GM21717 (cell line): Measurements from ENCODE around the gene FUT8.
A peak's percentile ranks its signal among the peaks of the same experiment; 100 is the strongest.
"Not testable (repeated sequence)": the region's sequence is repeated elsewhere in the genome, so short reads cannot be mapped to it uniquely, and the experiment has no call there.

ENCODE experiments used
- ATAC-seq: cut with Tn5 transposase; IDR thresholded peaks from one replicate; pipeline ENCODE4 v1.9.1; 2021; ENCODE audit warnings: mild to moderate bottlenecking, moderate library complexity; ENCODE audit not compliant: unreplicated experiment

The FUT8 gene

DNA sequence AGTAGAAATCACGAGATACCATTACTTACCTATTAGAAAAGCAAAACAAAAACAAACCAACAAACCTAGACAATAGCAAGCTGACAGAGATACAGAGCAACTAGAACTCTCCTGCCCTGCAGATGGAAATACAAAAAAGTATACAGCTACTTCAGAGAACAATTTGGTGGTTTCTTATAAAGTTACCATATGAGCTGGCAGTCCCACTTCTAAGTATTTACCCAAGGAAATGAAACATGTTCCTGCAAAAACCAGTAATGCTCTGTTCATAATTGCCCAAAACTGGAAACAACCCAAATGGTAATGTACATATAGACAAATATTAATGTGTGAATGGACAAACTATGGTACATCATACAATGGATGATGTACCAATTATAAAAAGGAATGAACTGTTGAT is 31.7 kb downstream of the FUT8 start:
- ATAC-seq, result no peak

- no peak for ATAC-seq
Measured at GRCh38 chr14:65446159-65446558, 33.6 kb downstream of the FUT8 start.

DNA sequence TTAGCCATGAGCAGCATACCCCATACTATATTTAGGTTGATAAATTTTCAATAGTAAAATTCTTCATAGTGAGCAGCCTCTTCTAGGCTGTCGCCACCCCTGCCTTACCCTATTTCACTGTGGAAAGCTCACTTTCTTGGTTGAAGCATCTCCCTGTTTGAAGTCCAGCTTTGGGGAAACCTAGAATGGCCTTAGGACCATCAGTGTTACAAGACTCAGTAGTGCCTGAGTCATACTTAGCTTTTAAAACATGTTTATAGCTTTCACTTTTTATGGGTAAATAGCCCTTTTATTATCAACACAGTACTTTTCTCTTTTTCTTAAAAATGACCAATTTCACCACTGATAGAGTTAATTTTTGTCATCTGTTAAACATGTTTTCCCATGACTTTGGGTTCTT is 37.1 kb downstream of the FUT8 start:
- no peak for ATAC-seq

GRCh38 chr14:65453807-65454480 is 41.4 kb downstream of the FUT8 start:
- ATAC-seq, result no peak

- ATAC-seq, result no peak
Measured at GRCh38 chr14:65456247-65456646, 43.7 kb downstream of the FUT8 start.

DNA sequence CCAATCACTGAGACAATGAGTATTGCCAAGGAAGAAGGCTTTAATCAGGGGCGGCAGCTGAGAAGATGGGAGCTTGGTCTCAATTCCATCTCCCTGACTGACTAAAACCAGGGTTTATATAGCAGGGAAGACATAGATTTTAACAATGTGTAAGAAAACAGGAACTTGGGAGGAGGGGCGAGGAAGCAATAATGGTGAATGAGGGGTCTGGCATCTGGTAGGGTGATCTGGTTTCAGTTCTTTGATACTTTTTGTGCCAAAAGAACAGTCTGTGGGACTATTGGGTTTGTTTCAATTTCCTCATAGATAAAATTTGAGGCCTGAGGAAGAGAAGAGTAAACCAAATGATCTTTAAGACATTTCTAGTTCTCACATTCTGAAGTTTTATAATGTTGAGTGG is 49.2 kb downstream of the FUT8 start:
- ATAC-seq, result peak; percentile 18

- peak; percentile 70 for ATAC-seq
Measured at GRCh38 chr14:65462411-65462810, 49.9 kb downstream of the FUT8 start.

GRCh38 chr14:65465584-65465983 is 53.1 kb downstream of the FUT8 start:
- no peak for ATAC-seq

DNA sequence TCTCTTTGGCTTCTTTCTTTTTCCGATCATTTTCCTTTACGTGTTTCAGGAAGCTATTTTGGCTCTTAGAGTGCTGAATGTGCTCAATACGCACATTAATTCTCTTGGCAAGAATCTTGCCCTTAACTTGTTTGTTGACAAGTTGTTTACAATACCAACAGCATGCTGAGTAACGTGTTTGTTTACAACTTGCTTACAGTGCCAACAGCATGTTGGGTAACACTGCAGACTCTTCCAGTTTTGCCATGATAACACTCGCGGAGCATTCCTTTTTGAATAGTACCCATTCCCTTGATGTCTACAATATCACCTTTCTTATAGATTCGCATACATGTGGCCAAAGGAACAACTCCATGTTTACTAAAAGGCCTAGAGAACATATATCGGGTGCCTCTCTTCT is 55.4 kb downstream of the FUT8 start:
- not testable (repeated sequence) for ATAC-seq

- no peak for ATAC-seq
Measured at GRCh38 chr14:65469903-65470302, 57.4 kb downstream of the FUT8 start.

- no peak for ATAC-seq
Measured at GRCh38 chr14:65470404-65470880, 57.9 kb downstream of the FUT8 start.

DNA sequence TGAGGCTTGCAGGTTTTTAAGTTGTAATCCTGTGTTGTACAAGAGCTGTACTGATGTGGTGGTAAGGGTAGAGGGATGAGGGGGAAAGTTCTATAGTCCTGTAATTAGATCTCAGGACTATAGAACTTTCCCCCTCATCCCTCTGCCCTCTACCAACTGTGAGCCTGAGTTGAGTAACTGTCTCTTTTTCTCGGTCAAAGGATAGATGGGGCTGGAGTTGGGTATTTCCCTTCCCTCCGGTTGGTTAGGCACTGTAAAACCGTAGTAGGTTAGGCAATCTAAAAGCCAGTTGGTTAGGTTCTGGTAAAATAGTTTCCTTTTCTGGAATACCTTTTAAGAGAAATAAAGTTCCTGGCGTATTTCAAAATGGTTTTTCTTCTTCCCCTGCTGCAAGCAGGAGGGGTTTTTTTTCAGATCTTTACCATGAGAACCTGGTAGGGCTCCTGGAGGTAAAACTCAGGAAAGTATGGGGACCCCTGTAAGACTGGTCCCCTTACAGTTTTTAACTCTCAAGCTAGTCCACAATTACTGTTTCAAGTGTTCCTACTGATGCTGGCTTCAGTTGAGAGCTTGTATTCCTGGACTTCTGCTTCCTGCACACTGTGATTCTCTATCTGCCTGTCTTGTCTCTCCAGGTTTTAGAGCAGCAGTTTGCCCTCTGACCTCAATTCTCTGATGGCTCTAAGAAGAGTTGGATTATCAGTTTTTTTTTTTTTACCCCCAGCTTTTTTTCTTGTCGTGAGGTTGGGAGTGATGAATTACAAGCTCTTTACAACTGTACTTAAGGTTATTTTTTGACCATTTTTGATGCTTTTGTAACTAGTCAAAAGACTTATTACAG is 58.7 kb downstream of the FUT8 start:
- peak; percentile 79 for ATAC-seq

GRCh38 chr14:65472189-65472588 is 59.7 kb downstream of the FUT8 start:
- ATAC-seq, result no peak

GRCh38 chr14:65476273-65476941 is 63.9 kb downstream of the FUT8 start:
- ATAC-seq, result peak; percentile 79

GRCh38 chr14:65476942-65477318 is 64.4 kb downstream of the FUT8 start:
- ATAC-seq, result no peak

- ATAC-seq, result no peak
Measured at GRCh38 chr14:65478017-65478416, 65.5 kb downstream of the FUT8 start.

DNA sequence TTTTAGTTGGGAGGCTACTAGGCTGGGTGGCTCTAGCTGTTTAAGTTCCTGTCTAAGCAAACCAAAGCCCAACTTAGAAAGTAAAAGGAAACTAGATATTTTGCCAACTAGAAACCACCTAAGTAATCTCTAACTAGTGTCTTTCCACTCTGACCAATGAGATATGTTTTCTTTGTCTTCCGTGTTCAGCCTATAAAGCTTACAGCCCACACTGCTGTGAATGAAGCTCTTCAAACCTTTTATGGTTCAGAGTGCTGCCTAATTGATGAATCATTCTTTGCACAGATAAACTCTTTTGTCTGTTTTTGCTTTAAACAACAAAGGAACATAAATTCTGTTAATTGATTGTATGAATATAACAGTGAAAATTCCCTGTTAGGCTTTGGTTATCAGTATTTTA is 66.1 kb downstream of the FUT8 start:
- ATAC-seq, result no peak

- no peak for ATAC-seq
Measured at GRCh38 chr14:65479386-65479785, 66.9 kb downstream of the FUT8 start.

DNA sequence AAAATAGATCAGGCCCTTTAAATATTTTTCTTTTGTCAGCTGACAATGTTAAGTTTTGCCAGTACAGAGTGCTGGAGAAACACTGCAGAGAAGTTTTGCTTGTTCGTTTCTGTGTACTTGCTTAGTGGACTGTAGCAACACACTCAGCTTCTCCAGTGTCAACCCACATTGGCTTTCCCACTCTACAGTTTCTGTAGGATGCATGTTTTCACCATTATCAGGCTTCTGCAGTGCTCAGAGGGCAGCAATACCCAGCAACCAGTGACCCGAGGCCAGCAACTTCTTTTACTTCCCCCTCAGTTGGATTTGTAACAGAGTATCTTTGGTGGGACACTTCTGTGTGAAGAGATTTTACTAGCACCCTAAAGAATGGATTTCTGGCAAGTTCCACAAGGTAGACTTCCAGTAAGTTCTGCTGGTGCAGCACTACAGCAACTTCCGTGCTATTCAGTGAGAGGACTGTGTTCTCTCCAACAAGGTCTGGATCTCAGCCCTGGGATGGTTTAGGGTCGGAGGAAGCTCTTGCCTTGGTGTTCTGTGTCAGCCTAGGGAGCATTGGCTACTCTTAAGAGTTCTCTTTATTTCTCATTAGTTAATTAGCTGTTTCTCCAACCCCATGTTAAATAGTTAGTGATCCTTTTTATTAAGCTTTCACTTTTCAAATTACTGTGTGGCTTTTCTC is 70.4 kb downstream of the FUT8 start:
- no peak for ATAC-seq

GRCh38 chr14:65483647-65484046 is 71.1 kb downstream of the FUT8 start:
- no peak for ATAC-seq

GRCh38 chr14:65485516-65485915 is 73.0 kb downstream of the FUT8 start:
- no peak for ATAC-seq
